ENCODE measurements around the gene SHQ1.

- TF ChIP-seq POLR2A (IDR thresholded peaks at IDR 0.05; ENCODE audit: low read length): no peak
- no peak for TF ChIP-seq GATA1 (IDR thresholded peaks at IDR 0.05; ENCODE audit: low read depth, low read length)
Observed at GRCh38 chr3:72829701-72830100, 18.5 kb downstream of the SHQ1 start.

Data from erythroblast (primary cell).